SU-DHL-6 (cell line): ENCODE measurements around the gene MCM5.

ENCODE experiments used
- CTCF ChIP-seq: fragments of 200-600 bp; sonication (generic); IDR thresholded peaks from one replicate; pipeline ENCODE4 v1.5.1; 2017; ENCODE audit warnings: antibody characterized with exemption, mild to moderate bottlenecking, low read length, moderate library complexity; ENCODE audit not compliant: insufficient read depth, poor library complexity, severe bottlenecking
- EZH2phosphoT487 ChIP-seq: fragments of 200-600 bp; sonication (generic), shearing (Covaris generic); conservative IDR thresholded peaks from 2 replicates; pipeline ENCODE4 v1.6.1; 2018; ENCODE audit warnings: mild to moderate bottlenecking, antibody characterized with exemption, low read length, moderate library complexity, mixed read lengths

DNA sequence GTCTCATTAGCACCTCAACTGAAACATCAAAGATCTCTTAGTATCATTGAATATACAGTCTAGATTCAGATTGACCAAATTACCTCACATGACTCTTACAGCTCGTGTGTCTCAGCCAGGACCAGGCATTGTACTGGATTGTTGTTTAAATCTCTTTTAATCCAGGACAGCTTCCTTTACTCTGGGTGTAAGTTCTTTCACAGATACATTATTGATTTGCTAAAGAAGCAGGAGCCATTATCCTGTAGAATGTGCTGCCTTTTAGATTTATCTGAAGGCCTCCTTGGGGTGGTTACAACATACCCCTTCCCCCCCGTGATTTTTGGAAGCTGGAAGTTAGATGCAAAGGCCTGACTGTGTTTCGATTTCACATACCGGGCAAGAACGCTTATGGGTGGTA is 4.2 kb downstream of the MCM5 start:
- no peak for TF ChIP-seq CTCF
- TF ChIP-seq EZH2phosphoT487 = no peak
